ENCODE results near the gene NUBP2.

Gene NUBP2

GRCh38 chr16:1809281-1809801 is 26.6 kb downstream of the NUBP2 start:
- DNase-seq (ENCODE audit: low read depth): no peak

- no peak for DNase-seq (ENCODE audit: low read depth)
These were observed 27.3 kb downstream of the NUBP2 start for GRCh38 chr16:1810106-1810505.

GRCh38 chr16:1810536-1810935 is 27.8 kb downstream of the NUBP2 start:
- DNase-seq (ENCODE audit: low read depth): no peak

GRCh38 chr16:1812732-1813163 is 30.0 kb downstream of the NUBP2 start:
- peak; percentile 60 for DNase-seq (ENCODE audit: low read depth)

- DNase-seq (ENCODE audit: low read depth): no peak
These were observed 32.7 kb downstream of the NUBP2 start for GRCh38 chr16:1815461-1815860.

GRCh38 chr16:1816396-1817275 is 33.9 kb downstream of the NUBP2 start:
- DNase-seq (ENCODE audit: low read depth): no peak

GRCh38 chr16:1817276-1817589 is 34.5 kb downstream of the NUBP2 start:
- no peak for DNase-seq (ENCODE audit: low read depth)

GRCh38 chr16:1817716-1818115 is 35.0 kb downstream of the NUBP2 start:
- DNase-seq (ENCODE audit: low read depth): no peak

GRCh38 chr16:1818204-1818872 is 35.6 kb downstream of the NUBP2 start:
- DNase-seq (ENCODE audit: low read depth): no peak

- DNase-seq (ENCODE audit: low read depth): no peak
These were observed 36.2 kb downstream of the NUBP2 start for GRCh38 chr16:1818873-1819525.

- DNase-seq (ENCODE audit: low read depth): no peak
These were observed 36.9 kb downstream of the NUBP2 start for GRCh38 chr16:1819611-1820010.

- DNase-seq (ENCODE audit: low read depth): no peak
These were observed 37.6 kb downstream of the NUBP2 start for GRCh38 chr16:1820096-1820945.

GRCh38 chr16:1820946-1821290 is 38.2 kb downstream of the NUBP2 start:
- DNase-seq (ENCODE audit: low read depth): no peak

GRCh38 chr16:1821861-1822611 is 39.3 kb downstream of the NUBP2 start:
- DNase-seq (ENCODE audit: low read depth): no peak

GRCh38 chr16:1822801-1823200 is 40.0 kb downstream of the NUBP2 start:
- DNase-seq (ENCODE audit: low read depth): no peak

- peak; percentile 60 for DNase-seq (ENCODE audit: low read depth)
These were observed 41.1 kb downstream of the NUBP2 start for GRCh38 chr16:1823821-1824220.

- no peak for DNase-seq (ENCODE audit: low read depth)
These were observed 42.7 kb downstream of the NUBP2 start for GRCh38 chr16:1825381-1825863.

- DNase-seq (ENCODE audit: low read depth): peak; percentile 26
These were observed 43.3 kb downstream of the NUBP2 start for GRCh38 chr16:1825864-1826690.

GRCh38 chr16:1826691-1827573 is 44.2 kb downstream of the NUBP2 start, which contains the start of the genes FAHD1 and HAGH:
TSS of gene FAHD1 (plus strand) at chr16:1827206. CDS start at chr16:1827239, 33 bp downstream.
TSS of gene HAGH (minus strand) at chr16:1826825. CDS start at chr16:1826787, 38 bp downstream.
- DNase-seq (ENCODE audit: low read depth): peak; percentile 92
